Uterus (tissue), 4 donors: ENCODE measurements around the gene RASGRF1. TPM values are rescaled to one million over a fixed set of nuclear protein-coding genes. Genes with fewer than 3 reads are reported as not detected.

Experiments
- DNase-seq, 2 donors: peaks; one replicate each; pipeline ENCODE4 v3.0.0-alpha.2; 2019 to 2020
- H3K27ac ChIP-seq, 2 donors: fragments of 200-600 bp; sonication (generic); 1 replicate in 1 of 2; 2 replicates in 1 of 2; pipeline ENCODE4 v1.5.1; 2016 to 2018
- H3K27me3 ChIP-seq, 2 donors: fragments of 200-600 bp; sonication (generic); one replicate each; pipeline ENCODE4 v1.5.1; 2018 to 2019; ENCODE audit warnings: control low read depth in 1 of 2
- H3K36me3 ChIP-seq, 2 donors: fragments of 200-600 bp; sonication (generic); one replicate each; pipeline ENCODE4 v1.5.1; 2019; ENCODE audit warnings: control low read depth in 1 of 2
- H3K4me1 ChIP-seq, 2 donors: fragments of 200-600 bp; sonication (generic); one replicate each; pipeline ENCODE4 v1.5.1; 2018 to 2019; ENCODE audit warnings: control low read depth in 1 of 2
- H3K4me3 ChIP-seq, 2 donors: fragments of 200-600 bp; sonication (generic); 1 replicate in 1 of 2; 2 replicates in 1 of 2; pipeline ENCODE4 v1.5.1; 2018 to 2019; ENCODE audit warnings: mild to moderate bottlenecking in 1 of 2
- H3K9me3 ChIP-seq, 2 donors: fragments of 200-600 bp; sonication (generic); one replicate each; pipeline ENCODE4 v1.5.1; 2019; ENCODE audit warnings: control low read depth in 1 of 2
- POLR2A ChIP-seq, 2 donors: fragments of 450-650 bp; IDR thresholded peaks; one replicate each; pipeline ENCODE4 v1.6.1; 2016; ENCODE audit warnings: antibody characterized with exemption in 2 of 2, mild to moderate bottlenecking in 1 of 2, moderate library complexity in 1 of 2
- intact Hi-C: fragments of 100-400 bp; cut with DNase I; formaldehyde crosslinking; loops from one replicate; pipeline ENCODE4 v1.15.1; 2023; ENCODE audit warnings: low total_unique reads
- total RNA-seq, 4 donors: library from RNA; depleted of rRNA in 3 of 4; stranded (reverse); fragments of >200 nt in 3 of 4; gene quantifications; one replicate each; pipeline versions ENCODE4 v1.1.0 to v1.2.4, GENCODE V29; 2014 to 2023
- TF ChIP-seq, protein P1 (sequence below), 4 experiments: fragments of 200-600 bp in 2 of 4; fragments of 450-650 bp in 2 of 4; sonication (generic) in 2 of 4; IDR thresholded peaks; one replicate each; pipeline ENCODE4 v1.5.1; 2016 to 2019; ENCODE audit warnings: antibody characterized with exemption in 4 of 4, mild to moderate bottlenecking in 2 of 4, moderate library complexity in 1 of 4
- donor health status: DM: yes; HTN: yes; CAD: no.

Gene RASGRF1
- total RNA-seq, 4 donors from 2014 or later = 0.21 to 3.4 (median 1.8) TPM; not detected in 1

DNA sequence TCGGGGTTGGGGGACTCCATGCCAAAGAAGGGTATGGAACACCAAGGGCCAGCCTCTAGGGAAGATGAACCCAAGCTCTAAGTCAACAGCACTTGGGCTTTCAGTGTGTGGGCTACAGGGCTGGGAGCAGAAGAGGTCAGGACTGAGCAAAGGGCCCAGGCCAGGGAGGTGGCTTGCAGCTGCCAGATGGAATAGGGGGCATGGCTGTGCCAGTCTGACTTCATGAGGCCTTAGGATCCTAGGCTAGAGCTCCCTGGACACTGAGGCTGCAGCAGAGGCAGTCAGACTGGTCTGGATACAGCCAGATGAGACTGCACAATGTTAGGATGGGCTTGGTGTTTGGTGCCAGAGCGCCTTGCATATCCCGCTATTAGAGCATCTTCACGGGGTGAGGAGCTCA lies 3.8 kb downstream of the RASGRF1 start:
- no peaks in the 10 kb centered on the region for H3K36me3 ChIP-seq
- intact Hi-C loops = no loop called here
- no peak for DNase-seq
- TF ChIP-seq, protein P1, sequence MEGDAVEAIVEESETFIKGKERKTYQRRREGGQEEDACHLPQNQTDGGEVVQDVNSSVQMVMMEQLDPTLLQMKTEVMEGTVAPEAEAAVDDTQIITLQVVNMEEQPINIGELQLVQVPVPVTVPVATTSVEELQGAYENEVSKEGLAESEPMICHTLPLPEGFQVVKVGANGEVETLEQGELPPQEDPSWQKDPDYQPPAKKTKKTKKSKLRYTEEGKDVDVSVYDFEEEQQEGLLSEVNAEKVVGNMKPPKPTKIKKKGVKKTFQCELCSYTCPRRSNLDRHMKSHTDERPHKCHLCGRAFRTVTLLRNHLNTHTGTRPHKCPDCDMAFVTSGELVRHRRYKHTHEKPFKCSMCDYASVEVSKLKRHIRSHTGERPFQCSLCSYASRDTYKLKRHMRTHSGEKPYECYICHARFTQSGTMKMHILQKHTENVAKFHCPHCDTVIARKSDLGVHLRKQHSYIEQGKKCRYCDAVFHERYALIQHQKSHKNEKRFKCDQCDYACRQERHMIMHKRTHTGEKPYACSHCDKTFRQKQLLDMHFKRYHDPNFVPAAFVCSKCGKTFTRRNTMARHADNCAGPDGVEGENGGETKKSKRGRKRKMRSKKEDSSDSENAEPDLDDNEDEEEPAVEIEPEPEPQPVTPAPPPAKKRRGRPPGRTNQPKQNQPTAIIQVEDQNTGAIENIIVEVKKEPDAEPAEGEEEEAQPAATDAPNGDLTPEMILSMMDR (IDR thresholded peaks at IDR 0.05) = no peak
- TF ChIP-seq POLR2A (IDR thresholded peaks at IDR 0.05) = no peak
- peaks cover 0 to 18% of the 10 kb centered on the region in 2 donors for H3K4me1 ChIP-seq
- H3K27ac ChIP-seq = no peak overlapping the region
- H3K27me3 ChIP-seq = peaks cover 0 to 16% of the 10 kb centered on the region in 2 donors
- no peaks in the 10 kb centered on the region for H3K9me3 ChIP-seq
- no peak overlapping the region for H3K4me3 ChIP-seq

GRCh38 chr15:79084308-79084968 lies 6.1 kb downstream of the RASGRF1 start:
- Histone ChIP-seq H3K27me3 (peaks cover 0 to 4% of the 10 kb centered on the region in 2 donors), H3K36me3 (no peaks in the 10 kb centered on the region), H3K27ac (no peak overlapping the region), H3K9me3 (no peaks in the 10 kb centered on the region), H3K4me1 (no peaks in the 10 kb centered on the region), H3K4me3 (no peak overlapping the region)
- TF ChIP-seq POLR2A (IDR thresholded peaks at IDR 0.05) = no peak
- TF ChIP-seq, protein P1 (IDR thresholded peaks at IDR 0.05) = no peak
- intact Hi-C loops = no loop called here
- DNase-seq = no peak

GRCh38 chr15:79083154-79083553 lies 7.4 kb downstream of the RASGRF1 start:
- no peaks in the 10 kb centered on the region for H3K9me3 ChIP-seq
- H3K4me1 ChIP-seq = no peaks in the 10 kb centered on the region
- H3K27ac ChIP-seq = no peak overlapping the region
- intact Hi-C loops = no loop called here
- no peaks in the 10 kb centered on the region for H3K36me3 ChIP-seq
- no peak for TF ChIP-seq POLR2A (IDR thresholded peaks at IDR 0.05)
- TF ChIP-seq, protein P1 (IDR thresholded peaks at IDR 0.05) = no peak
- no peaks in the 10 kb centered on the region for H3K27me3 ChIP-seq
- no peak overlapping the region for H3K4me3 ChIP-seq
- DNase-seq = no peak

DNA sequence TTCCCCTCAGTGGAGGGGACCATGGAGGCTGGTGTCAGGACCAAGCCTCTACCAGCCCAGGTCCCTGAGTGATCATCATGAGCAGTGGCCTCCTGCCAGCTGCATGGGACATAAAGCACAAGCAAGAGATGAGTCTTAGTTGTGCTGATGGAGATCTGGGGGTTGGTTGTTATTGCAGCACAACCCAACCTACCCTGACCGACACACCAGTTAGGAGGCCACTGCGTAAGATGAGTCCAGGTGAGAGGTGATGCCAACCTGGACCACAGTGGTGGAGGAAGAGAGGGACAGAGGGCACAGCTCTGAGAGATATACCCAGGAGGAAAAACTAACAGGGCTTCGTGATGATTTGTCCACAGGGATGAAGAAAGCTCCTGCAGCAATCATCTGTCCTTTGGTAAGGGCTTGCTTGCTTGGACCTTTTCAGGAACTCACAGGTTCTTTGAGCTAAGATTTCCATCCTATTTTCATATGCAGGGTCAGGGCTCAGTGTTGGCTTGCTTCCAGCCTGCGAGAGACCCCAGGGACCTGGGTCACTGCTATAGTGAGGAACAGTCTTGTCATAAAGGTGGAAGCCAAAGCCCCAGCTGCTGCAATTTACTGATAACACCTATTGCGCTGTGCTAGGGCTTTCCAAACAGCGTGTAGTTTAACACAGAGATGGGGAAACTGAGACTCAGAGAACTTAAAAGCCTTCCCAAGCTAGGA lies 8.1 kb downstream of the RASGRF1 start:
- DNase-seq = no peak
- no peaks in the 10 kb centered on the region for H3K9me3 ChIP-seq
- H3K36me3 ChIP-seq = no peaks in the 10 kb centered on the region
- no peak overlapping the region for H3K4me3 ChIP-seq
- H3K27me3 ChIP-seq = no peaks in the 10 kb centered on the region
- intact Hi-C loops = no loop called here
- H3K4me1 ChIP-seq = no peaks in the 10 kb centered on the region
- TF ChIP-seq POLR2A (IDR thresholded peaks at IDR 0.05) = no peak
- TF ChIP-seq, protein P1 (IDR thresholded peaks at IDR 0.05) = no peak
- no peak overlapping the region for H3K27ac ChIP-seq

DNA sequence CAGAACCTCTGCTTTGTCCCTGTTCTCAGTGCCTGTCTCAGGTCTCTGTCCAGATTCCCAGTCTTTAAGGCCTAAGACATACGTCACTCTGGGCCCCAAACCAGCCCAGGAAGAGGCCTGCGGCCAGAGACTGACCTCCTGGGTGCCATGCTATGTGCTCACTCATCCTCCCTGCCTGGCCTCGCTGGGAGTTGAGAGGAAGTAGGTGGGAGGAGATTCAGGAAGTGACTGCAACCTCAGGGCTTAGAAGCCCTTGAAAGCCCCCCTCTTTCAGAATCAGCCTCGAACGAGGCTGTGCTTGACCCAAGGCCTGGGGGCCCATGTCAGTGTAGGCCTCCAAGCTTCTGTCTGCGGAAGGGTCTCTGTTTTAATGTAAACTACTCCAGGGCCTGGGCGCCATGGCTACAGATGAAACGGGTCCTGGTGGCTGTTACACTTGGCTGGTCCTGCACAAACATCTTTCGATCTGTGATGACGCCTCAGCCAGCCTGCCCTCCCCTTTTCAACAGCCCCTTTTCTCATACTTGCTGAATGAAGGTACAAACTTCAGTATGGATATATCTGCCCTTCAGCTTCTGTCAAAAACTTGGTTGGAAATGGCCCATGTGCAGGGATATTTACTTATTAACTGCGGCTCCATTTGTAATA lies 11.7 kb downstream of the RASGRF1 start:
- no peak for DNase-seq
- H3K27me3 ChIP-seq = no peaks in the 10 kb centered on the region
- no peak for TF ChIP-seq POLR2A (IDR thresholded peaks at IDR 0.05)
- TF ChIP-seq, protein P1 (IDR thresholded peaks at IDR 0.05) = no peak
- intact Hi-C loops = no loop called here
- H3K9me3 ChIP-seq = no peaks in the 10 kb centered on the region
- no peak overlapping the region for H3K27ac ChIP-seq
- no peaks in the 10 kb centered on the region for H3K4me1 ChIP-seq
- no peaks in the 10 kb centered on the region for H3K36me3 ChIP-seq
- H3K4me3 ChIP-seq = no peak overlapping the region
